Measurements from ENCODE around the gene CAPZB.
"Not testable (repeated sequence)": the region's sequence is repeated elsewhere in the genome, so short reads cannot be mapped to it uniquely, and the experiment has no call there.

The CAPZB gene

GRCh38 chr1:19517017-19517416 lies 31.7 kb upstream of the CAPZB start:
- Histone ChIP-seq H3K27me3 (ENCODE audit: control insufficient read depth in 1 of 2, insufficient read depth in 2 of 2, low read length in 2 of 2) (no peaks in the 10 kb centered on the region), H3K27ac (ENCODE audit: low read length) (no peak overlapping the region), H3K4me1 (ENCODE audit: control insufficient read depth, insufficient read depth, low read length) (peaks cover 2% of the 10 kb centered on the region), H3K9ac (ENCODE audit: low read length in 2 of 2) (no peak overlapping the region), H3K9me3 (ENCODE audit: control insufficient read depth in 2 of 2, low read length in 2 of 2) (no peaks in the 10 kb centered on the region), H3K4me3 (ENCODE audit: low read length in 2 of 2) (no peak overlapping the region), H3K36me3 (ENCODE audit: control insufficient read depth in 2 of 2, insufficient read depth in 2 of 2, low read length in 2 of 2) (no peaks in the 10 kb centered on the region)

- no peaks in the 10 kb centered on the region for H3K9me3 ChIP-seq (ENCODE audit: control insufficient read depth in 2 of 2, low read length in 2 of 2)
- no peaks in the 10 kb centered on the region for H3K27me3 ChIP-seq (ENCODE audit: control insufficient read depth in 1 of 2, insufficient read depth in 2 of 2, low read length in 2 of 2)
- peaks cover 2% of the 10 kb centered on the region for H3K4me1 ChIP-seq (ENCODE audit: control insufficient read depth, insufficient read depth, low read length)
- no peaks in the 10 kb centered on the region for H3K36me3 ChIP-seq (ENCODE audit: control insufficient read depth in 2 of 2, insufficient read depth in 2 of 2, low read length in 2 of 2)
- H3K9ac ChIP-seq (ENCODE audit: low read length in 2 of 2): no peak overlapping the region
- H3K27ac ChIP-seq (ENCODE audit: low read length): no peak overlapping the region
- H3K4me3 ChIP-seq (ENCODE audit: low read length in 2 of 2): no peak overlapping the region
These were observed 29.9 kb upstream of the CAPZB start for GRCh38 chr1:19515201-19515600.

- Histone ChIP-seq H3K36me3 (ENCODE audit: control insufficient read depth in 2 of 2, insufficient read depth in 2 of 2, low read length in 2 of 2) (no peaks in the 10 kb centered on the region), H3K27me3 (ENCODE audit: control insufficient read depth in 1 of 2, insufficient read depth in 2 of 2, low read length in 2 of 2) (no peaks in the 10 kb centered on the region), H3K4me1 (ENCODE audit: control insufficient read depth, insufficient read depth, low read length) (peaks cover 2% of the 10 kb centered on the region), H3K27ac (ENCODE audit: low read length) (no peak overlapping the region), H3K9ac (ENCODE audit: low read length in 2 of 2) (no peak overlapping the region), H3K4me3 (ENCODE audit: low read length in 2 of 2) (no peak overlapping the region), H3K9me3 (ENCODE audit: control insufficient read depth in 2 of 2, low read length in 2 of 2) (no peaks in the 10 kb centered on the region)
These were observed 29.1 kb upstream of the CAPZB start for GRCh38 chr1:19514391-19514831.

- Histone ChIP-seq H3K4me1 (ENCODE audit: control insufficient read depth, insufficient read depth, low read length) (peaks cover 2% of the 10 kb centered on the region), H3K36me3 (ENCODE audit: control insufficient read depth in 2 of 2, insufficient read depth in 2 of 2, low read length in 2 of 2) (no peaks in the 10 kb centered on the region), H3K27me3 (ENCODE audit: control insufficient read depth in 1 of 2, insufficient read depth in 2 of 2, low read length in 2 of 2) (no peaks in the 10 kb centered on the region), H3K9me3 (ENCODE audit: control insufficient read depth in 2 of 2, low read length in 2 of 2) (no peaks in the 10 kb centered on the region), H3K27ac (ENCODE audit: low read length) (no peak overlapping the region), H3K4me3 (ENCODE audit: low read length in 2 of 2) (no peak overlapping the region), H3K9ac (ENCODE audit: low read length in 2 of 2) (no peak overlapping the region)
These were observed 27.2 kb upstream of the CAPZB start for GRCh38 chr1:19512545-19512944.

GRCh38 chr1:19511116-19511515 lies 25.8 kb upstream of the CAPZB start:
- no peak overlapping the region for H3K4me3 ChIP-seq (ENCODE audit: low read length in 2 of 2)
- H3K9me3 ChIP-seq (ENCODE audit: control insufficient read depth in 2 of 2, low read length in 2 of 2): no peaks in the 10 kb centered on the region
- peaks cover 2% of the 10 kb centered on the region for H3K4me1 ChIP-seq (ENCODE audit: control insufficient read depth, insufficient read depth, low read length)
- H3K27me3 ChIP-seq (ENCODE audit: control insufficient read depth in 1 of 2, insufficient read depth in 2 of 2, low read length in 2 of 2): no peaks in the 10 kb centered on the region
- no peak overlapping the region for H3K27ac ChIP-seq (ENCODE audit: low read length)
- no peak overlapping the region for H3K9ac ChIP-seq (ENCODE audit: low read length in 2 of 2)
- no peaks in the 10 kb centered on the region for H3K36me3 ChIP-seq (ENCODE audit: control insufficient read depth in 2 of 2, insufficient read depth in 2 of 2, low read length in 2 of 2)

- H3K4me1 ChIP-seq (ENCODE audit: control insufficient read depth, insufficient read depth, low read length): peaks cover 14% of the 10 kb centered on the region
- not testable (repeated sequence) for H3K9ac ChIP-seq (ENCODE audit: low read length in 2 of 2); H3K27me3 ChIP-seq (ENCODE audit: control insufficient read depth in 1 of 2, insufficient read depth in 2 of 2, low read length in 2 of 2); H3K36me3 ChIP-seq (ENCODE audit: control insufficient read depth in 2 of 2, insufficient read depth in 2 of 2, low read length in 2 of 2); H3K27ac ChIP-seq (ENCODE audit: low read length); H3K4me3 ChIP-seq (ENCODE audit: low read length in 2 of 2); H3K9me3 ChIP-seq (ENCODE audit: control insufficient read depth in 2 of 2, low read length in 2 of 2)
These were observed 24.3 kb upstream of the CAPZB start for GRCh38 chr1:19509647-19510046.

GRCh38 chr1:19507516-19507915 lies 22.2 kb upstream of the CAPZB start:
- H3K36me3 ChIP-seq (ENCODE audit: control insufficient read depth in 2 of 2, insufficient read depth in 2 of 2, low read length in 2 of 2): no peaks in the 10 kb centered on the region
- no peak overlapping the region for H3K27ac ChIP-seq (ENCODE audit: low read length)
- no peak overlapping the region for H3K9ac ChIP-seq (ENCODE audit: low read length in 2 of 2)
- H3K4me3 ChIP-seq (ENCODE audit: low read length in 2 of 2): no peak overlapping the region
- H3K27me3 ChIP-seq (ENCODE audit: control insufficient read depth in 1 of 2, insufficient read depth in 2 of 2, low read length in 2 of 2): no peaks in the 10 kb centered on the region
- peaks cover 14% of the 10 kb centered on the region for H3K4me1 ChIP-seq (ENCODE audit: control insufficient read depth, insufficient read depth, low read length)
- H3K9me3 ChIP-seq (ENCODE audit: control insufficient read depth in 2 of 2, low read length in 2 of 2): no peaks in the 10 kb centered on the region

- H3K4me1 ChIP-seq (ENCODE audit: control insufficient read depth, insufficient read depth, low read length): peaks cover 14% of the 10 kb centered on the region
- H3K9ac ChIP-seq (ENCODE audit: low read length in 2 of 2): no peak overlapping the region
These were observed 20.5 kb upstream of the CAPZB start for GRCh38 chr1:19505693-19506457.

GRCh38 chr1:19504796-19505692 lies 19.7 kb upstream of the CAPZB start:
- peak overlapping the region; percentile 12 for H3K27ac ChIP-seq (ENCODE audit: low read length)
- H3K27me3 ChIP-seq (ENCODE audit: control insufficient read depth in 1 of 2, insufficient read depth in 2 of 2, low read length in 2 of 2): no peaks in the 10 kb centered on the region
- peaks cover 14% of the 10 kb centered on the region for H3K4me1 ChIP-seq (ENCODE audit: control insufficient read depth, insufficient read depth, low read length)
- peak overlapping the region in 1 of 2 donors; percentile 40 for H3K4me3 ChIP-seq (ENCODE audit: low read length in 2 of 2)
- no peak overlapping the region for H3K9ac ChIP-seq (ENCODE audit: low read length in 2 of 2)
- no peaks in the 10 kb centered on the region for H3K9me3 ChIP-seq (ENCODE audit: control insufficient read depth in 2 of 2, low read length in 2 of 2)
- H3K36me3 ChIP-seq (ENCODE audit: control insufficient read depth in 2 of 2, insufficient read depth in 2 of 2, low read length in 2 of 2): no peaks in the 10 kb centered on the region

More at GRCh38 chr1:19505693-19506457, 20.5 kb upstream of the CAPZB start:
- Histone ChIP-seq H3K27ac (ENCODE audit: low read length) (peak overlapping the region; percentile 37), H3K4me3 (ENCODE audit: low read length in 2 of 2) (peak overlapping the region in 1 of 2 donors; percentile 40), H3K36me3 (ENCODE audit: control insufficient read depth in 2 of 2, insufficient read depth in 2 of 2, low read length in 2 of 2) (no peaks in the 10 kb centered on the region), H3K27me3 (ENCODE audit: control insufficient read depth in 1 of 2, insufficient read depth in 2 of 2, low read length in 2 of 2) (no peaks in the 10 kb centered on the region), H3K9me3 (ENCODE audit: control insufficient read depth in 2 of 2, low read length in 2 of 2) (no peaks in the 10 kb centered on the region)

GRCh38 chr1:19502284-19502683 lies 16.9 kb upstream of the CAPZB start:
- H3K4me3 ChIP-seq (ENCODE audit: low read length in 2 of 2); H3K27me3 ChIP-seq (ENCODE audit: control insufficient read depth in 1 of 2, insufficient read depth in 2 of 2, low read length in 2 of 2); H3K9ac ChIP-seq (ENCODE audit: low read length in 2 of 2); H3K27ac ChIP-seq (ENCODE audit: low read length); H3K36me3 ChIP-seq (ENCODE audit: control insufficient read depth in 2 of 2, insufficient read depth in 2 of 2, low read length in 2 of 2); H3K9me3 ChIP-seq (ENCODE audit: control insufficient read depth in 2 of 2, low read length in 2 of 2): not testable (repeated sequence)
- H3K4me1 ChIP-seq (ENCODE audit: control insufficient read depth, insufficient read depth, low read length): peaks cover 14% of the 10 kb centered on the region

- H3K9me3 ChIP-seq (ENCODE audit: control insufficient read depth in 2 of 2, low read length in 2 of 2); H3K36me3 ChIP-seq (ENCODE audit: control insufficient read depth in 2 of 2, insufficient read depth in 2 of 2, low read length in 2 of 2); H3K27me3 ChIP-seq (ENCODE audit: control insufficient read depth in 1 of 2, insufficient read depth in 2 of 2, low read length in 2 of 2); H3K27ac ChIP-seq (ENCODE audit: low read length); H3K9ac ChIP-seq (ENCODE audit: low read length in 2 of 2); H3K4me3 ChIP-seq (ENCODE audit: low read length in 2 of 2); H3K4me1 ChIP-seq (ENCODE audit: control insufficient read depth, insufficient read depth, low read length): not testable (repeated sequence)
These were observed 14.5 kb upstream of the CAPZB start for GRCh38 chr1:19499887-19500286.
